Left forelimb (tissue), 1 donor: ENCODE results near the gene PHF21B.
"Not testable (repeated sequence)": the region's sequence is repeated elsewhere in the genome, so short reads cannot be mapped to it uniquely, and the experiment has no call there.

ENCODE experiments used
- DNase-seq: peaks from one replicate; pipeline ENCODE4 v3.0.0-alpha.2; 2018; ENCODE audit warnings: low spot score

PHF21B gene

GRCh38 chr22:44871782-44872181 is 138.0 kb downstream of the PHF21B start:
- DNase-seq: no peak

- no peak for DNase-seq
Measured at GRCh38 chr22:44870021-44870420, 139.8 kb downstream of the PHF21B start.

GRCh38 chr22:44869196-44869595 is 140.6 kb downstream of the PHF21B start:
- DNase-seq: no peak

GRCh38 chr22:44865193-44866057 is 144.4 kb downstream of the PHF21B start:
- no peak for DNase-seq

- DNase-seq: no peak
Measured at GRCh38 chr22:44862981-44863860, 146.6 kb downstream of the PHF21B start.

GRCh38 chr22:44862281-44862680 is 147.5 kb downstream of the PHF21B start:
- DNase-seq: no peak

GRCh38 chr22:44861245-44861644 is 148.6 kb downstream of the PHF21B start:
- no peak for DNase-seq

- no peak for DNase-seq
Measured at GRCh38 chr22:44860311-44860710, 149.5 kb downstream of the PHF21B start.

GRCh38 chr22:44859641-44860040 is 150.2 kb downstream of the PHF21B start:
- peak; percentile 44 for DNase-seq

- peak; percentile 20 for DNase-seq
Measured at GRCh38 chr22:44858819-44859218, 151.0 kb downstream of the PHF21B start.

GRCh38 chr22:44855855-44856254 is 153.9 kb downstream of the PHF21B start:
- peak; percentile 23 for DNase-seq

GRCh38 chr22:44854641-44855040 is 155.2 kb downstream of the PHF21B start:
- DNase-seq: not testable (repeated sequence)

- DNase-seq: no peak
Measured at GRCh38 chr22:44850946-44851345, 158.9 kb downstream of the PHF21B start.

GRCh38 chr22:44848791-44849420 is 160.9 kb downstream of the PHF21B start:
- peak; percentile 61 for DNase-seq

GRCh38 chr22:44848296-44848741 is 161.5 kb downstream of the PHF21B start:
- DNase-seq: no peak

GRCh38 chr22:44847892-44848291 is 161.9 kb downstream of the PHF21B start:
- no peak for DNase-seq

- no peak for DNase-seq
Measured at GRCh38 chr22:44847380-44847779, 162.4 kb downstream of the PHF21B start.

- no peak for DNase-seq
Measured at GRCh38 chr22:44846726-44847275, 163.0 kb downstream of the PHF21B start.

GRCh38 chr22:44845796-44846720 is 163.7 kb downstream of the PHF21B start:
- DNase-seq: no peak

GRCh38 chr22:44845191-44845590 is 164.6 kb downstream of the PHF21B start:
- DNase-seq: no peak

- DNase-seq: no peak
Measured at GRCh38 chr22:44842417-44842816, 167.4 kb downstream of the PHF21B start.
